NCI-H748 (cell line): Measurements from ENCODE around the gene HOXD1.

Source experiments
- DNase-seq: peaks from one replicate; lab custom pipeline; 2025; ENCODE audit not compliant: unreplicated experiment; lab: John Stamatoyannopoulos, UW

The HOXD1 gene

GRCh38 chr2:176187899-176188773 lies at the start of gene HOXD1:
Gene HOXD1, plus strand, starts transcription at chr2:176188668. Its CDS starts 134 bp downstream, at chr2:176188802.
- DNase-seq: peak; percentile 93

- DNase-seq: peak; percentile 51
Measured at GRCh38 chr2:176138923-176139660, 49.4 kb upstream of the HOXD1 start.

- peak; percentile 58 for DNase-seq
Measured at GRCh38 chr2:176139661-176140512, 48.6 kb upstream of the HOXD1 start.

- peak; percentile 75 for DNase-seq
Measured at GRCh38 chr2:176140513-176141317, 47.8 kb upstream of the HOXD1 start.

GRCh38 chr2:176142281-176142680 lies 46.2 kb upstream of the HOXD1 start:
- DNase-seq: no peak

GRCh38 chr2:176145085-176145969 lies 43.1 kb upstream of the HOXD1 start:
- DNase-seq: no peak

GRCh38 chr2:176146101-176146500 lies 42.4 kb upstream of the HOXD1 start:
- no peak for DNase-seq

GRCh38 chr2:176146645-176147044 lies 41.8 kb upstream of the HOXD1 start:
- DNase-seq: no peak

- DNase-seq: no peak
Measured at GRCh38 chr2:176147210-176147799, 41.2 kb upstream of the HOXD1 start.

- peak; percentile 40 for DNase-seq
Measured at GRCh38 chr2:176147800-176148496, 40.5 kb upstream of the HOXD1 start.

- DNase-seq: no peak
Measured at GRCh38 chr2:176148751-176149421, 39.6 kb upstream of the HOXD1 start.

- DNase-seq: no peak
Measured at GRCh38 chr2:176149481-176149938, 39.0 kb upstream of the HOXD1 start.

- no peak for DNase-seq
Measured at GRCh38 chr2:176149939-176150583, 38.4 kb upstream of the HOXD1 start.

- DNase-seq: no peak
Measured at GRCh38 chr2:176150584-176151441, 37.7 kb upstream of the HOXD1 start.

GRCh38 chr2:176151442-176152287 lies 36.8 kb upstream of the HOXD1 start, which contains the start of gene HOXD4:
Gene HOXD4, plus strand, starts transcription at chr2:176151550. Its CDS starts 84 bp downstream, at chr2:176151634.
- no peak for DNase-seq
